Ascending aorta (tissue), 2 donors: ENCODE results near the gene NSD2. TPM values are rescaled to one million over a fixed set of nuclear protein-coding genes. Genes with fewer than 3 reads are reported as not detected.

Experiments
- DNase-seq, 2 donors: peaks; one replicate each; pipeline ENCODE4 v3.0.0-alpha.2; 2019; ENCODE audit warnings: low spot score in 2 of 2
- H3K27ac ChIP-seq, 2 donors: fragments of 200-600 bp; sonication (generic); one replicate each; pipeline ENCODE4 v1.5.1; 2016 to 2017; ENCODE audit warnings: mild to moderate bottlenecking in 1 of 2
- H3K27me3 ChIP-seq: fragments of 200-600 bp; sonication (generic); one replicate; pipeline ENCODE4 v1.5.1; 2017
- H3K36me3 ChIP-seq, 2 donors: fragments of 200-600 bp; sonication (generic); one replicate each; pipeline ENCODE4 v1.5.1; 2016
- H3K4me1 ChIP-seq, 2 donors: fragments of 200-600 bp; sonication (generic); one replicate each; pipeline ENCODE4 v1.5.1; 2016 to 2017; ENCODE audit warnings: mild to moderate bottlenecking in 1 of 2
- H3K4me3 ChIP-seq, 2 donors: fragments of 200-600 bp; sonication (generic); one replicate each; pipeline ENCODE4 v1.5.1; 2016 to 2017; ENCODE audit warnings: mild to moderate bottlenecking in 1 of 2
- H3K9me3 ChIP-seq, 2 donors: fragments of 200-600 bp; sonication (generic); one replicate each; pipeline ENCODE4 v1.5.1; 2016
- CTCF ChIP-seq, 3 experiments: fragments of 200-600 bp in 2 of 3; fragments of 450-650 bp in 1 of 3; sonication (generic) in 2 of 3; IDR thresholded peaks; one replicate each; pipeline ENCODE4 v1.5.1; 2016 to 2019; ENCODE audit warnings: antibody characterized with exemption in 3 of 3, mild to moderate bottlenecking in 1 of 3, moderate library complexity in 1 of 3
- intact Hi-C: fragments of 100-400 bp; cut with DNase I; formaldehyde crosslinking; loops from one replicate; pipeline ENCODE4 v1.15.1; 2023
- total RNA-seq: library from RNA; depleted of rRNA; stranded (reverse); fragments of >200 nt; gene quantifications from one replicate; pipeline ENCODE4 v1.1.0, GENCODE V29; 2016

The NSD2 gene
- total RNA-seq, 1 donor from 2014 or later = 19.9 TPM

- no peak overlapping the region for H3K4me3 ChIP-seq
- H3K36me3 ChIP-seq = no peaks in the 10 kb centered on the region
- H3K27me3 ChIP-seq = no peaks in the 10 kb centered on the region
- TF ChIP-seq CTCF (IDR thresholded peaks at IDR 0.05) = no peak
- DNase-seq = no peak
- intact Hi-C loops = loop anchor here (5.0 to 10.0 kb wide), 6 partner anchors 291 to 1419 kb away; partner anchors contain the start of genes CTBP1, MXD4, RGS12 and UVSSA
- no peak overlapping the region for H3K27ac ChIP-seq
- peaks cover 4 to 5% of the 10 kb centered on the region in 2 donors for H3K4me1 ChIP-seq
- H3K9me3 ChIP-seq = no peaks in the 10 kb centered on the region
Observed at GRCh38 chr4:1873776-1874175, 2.6 kb downstream of the NSD2 start.

- Histone ChIP-seq H3K27me3 (no peaks in the 10 kb centered on the region), H3K36me3 (no peaks in the 10 kb centered on the region), H3K4me3 (no peak overlapping the region), H3K4me1 (peaks cover 4 to 5% of the 10 kb centered on the region in 2 donors), H3K9me3 (no peaks in the 10 kb centered on the region), H3K27ac (no peak overlapping the region)
- intact Hi-C loops = loop anchor here (5.0 to 10.0 kb wide), 6 partner anchors 292 to 1418 kb away; partner anchors contain the start of genes CTBP1, MXD4, RGS12 and UVSSA
- no peak for DNase-seq
- TF ChIP-seq CTCF (IDR thresholded peaks at IDR 0.05) = no peak
Observed at GRCh38 chr4:1874201-1874600, 3.0 kb downstream of the NSD2 start.

- no peak for TF ChIP-seq CTCF (IDR thresholded peaks at IDR 0.05)
- Histone ChIP-seq H3K27me3 (no peaks in the 10 kb centered on the region), H3K27ac (no peak overlapping the region), H3K4me3 (no peak overlapping the region), H3K4me1 (no peaks in the 10 kb centered on the region), H3K9me3 (no peaks in the 10 kb centered on the region), H3K36me3 (no peaks in the 10 kb centered on the region)
- no peak for DNase-seq
- intact Hi-C loops = loop anchor here (10.0 kb wide), 1 partner anchor 385 kb away; the partner anchor contains the start of gene MXD4
Observed at GRCh38 chr4:1879485-1879884, 8.3 kb downstream of the NSD2 start.

- no peak for DNase-seq
- Histone ChIP-seq H3K27ac (no peak overlapping the region), H3K36me3 (no peaks in the 10 kb centered on the region), H3K27me3 (no peaks in the 10 kb centered on the region), H3K9me3 (no peaks in the 10 kb centered on the region), H3K4me3 (no peak overlapping the region), H3K4me1 (no peaks in the 10 kb centered on the region)
- TF ChIP-seq CTCF (IDR thresholded peaks at IDR 0.05) = no peak
- intact Hi-C loops = no loop called here
Observed at GRCh38 chr4:1880332-1880731, 9.1 kb downstream of the NSD2 start.

GRCh38 chr4:1882850-1883271 is 11.7 kb downstream of the NSD2 start:
- intact Hi-C loops = no loop called here
- Histone ChIP-seq H3K27ac (no peak overlapping the region), H3K4me3 (no peak overlapping the region), H3K4me1 (no peaks in the 10 kb centered on the region), H3K36me3 (no peaks in the 10 kb centered on the region), H3K9me3 (no peaks in the 10 kb centered on the region), H3K27me3 (no peaks in the 10 kb centered on the region)
- no peak for DNase-seq
- no peak for TF ChIP-seq CTCF (IDR thresholded peaks at IDR 0.05)

GRCh38 chr4:1883583-1883982 is 12.4 kb downstream of the NSD2 start:
- H3K36me3 ChIP-seq = no peaks in the 10 kb centered on the region
- no peak overlapping the region for H3K4me3 ChIP-seq
- no peaks in the 10 kb centered on the region for H3K4me1 ChIP-seq
- H3K27ac ChIP-seq = no peak overlapping the region
- H3K9me3 ChIP-seq = no peaks in the 10 kb centered on the region
- no peak for DNase-seq
- TF ChIP-seq CTCF (IDR thresholded peaks at IDR 0.05) = no peak
- intact Hi-C loops = no loop called here
- H3K27me3 ChIP-seq = no peaks in the 10 kb centered on the region
